GM12892 (cell line): Measurements from ENCODE around the gene GALNT14.

ENCODE experiments used
- POLR2A ChIP-seq: IDR thresholded peaks from 2 replicates; pipeline ENCODE4 v1.6.1; 2011; ENCODE audit warnings: low read depth, low read length, control low read depth
- POLR2AphosphoS5 ChIP-seq: IDR thresholded peaks from 2 replicates; pipeline ENCODE4 v1.6.1; 2011; ENCODE audit warnings: low read depth, low read length, control low read depth
- TAF1 ChIP-seq: IDR thresholded peaks from 2 replicates; pipeline ENCODE4 v1.6.1; 2011; ENCODE audit warnings: low read depth, mild to moderate bottlenecking, control low read depth, low read length, borderline replicate concordance

- TF ChIP-seq POLR2A, result no peak
- TF ChIP-seq POLR2AphosphoS5, result no peak
- TF ChIP-seq TAF1, result no peak
These were observed 190.1 kb downstream of the GALNT14 start for GRCh38 chr2:30948130-30948529.
